NCI-H2171 (cell line): ENCODE results near the gene FUBP3.
A peak's percentile ranks its signal among the peaks of the same experiment; 100 is the strongest.

Experiments
- DNase-seq: peaks from one replicate; lab custom pipeline; 2025; lab: John Stamatoyannopoulos, UW

The FUBP3 gene

GRCh38 chr9:130662099-130662969 is 83.0 kb downstream of the FUBP3 start:
- DNase-seq: no peak

- no peak for DNase-seq
These were observed 83.5 kb downstream of the FUBP3 start for GRCh38 chr9:130662970-130663257.

- no peak for DNase-seq
These were observed 84.0 kb downstream of the FUBP3 start for GRCh38 chr9:130663258-130663976.

- DNase-seq: peak; percentile 33
These were observed 84.5 kb downstream of the FUBP3 start for GRCh38 chr9:130663977-130664250.

GRCh38 chr9:130664251-130665028 is 85.1 kb downstream of the FUBP3 start, which contains the start of gene PRDM12:
TSS of gene PRDM12 (plus strand) at chr9:130664594. CDS start at chr9:130664654, 60 bp downstream.
- peak; percentile 54 for DNase-seq

- DNase-seq: no peak
These were observed 85.7 kb downstream of the FUBP3 start for GRCh38 chr9:130665029-130665430.

GRCh38 chr9:130665431-130666392 is 86.3 kb downstream of the FUBP3 start:
- no peak for DNase-seq

GRCh38 chr9:130666393-130667119 is 87.2 kb downstream of the FUBP3 start:
- no peak for DNase-seq

GRCh38 chr9:130667120-130667435 is 87.7 kb downstream of the FUBP3 start:
- no peak for DNase-seq

- DNase-seq: no peak
These were observed 88.8 kb downstream of the FUBP3 start for GRCh38 chr9:130668196-130668595.

- peak; percentile 58 for DNase-seq
These were observed 89.3 kb downstream of the FUBP3 start for GRCh38 chr9:130668659-130669058.

- no peak for DNase-seq
These were observed 90.6 kb downstream of the FUBP3 start for GRCh38 chr9:130669965-130670364.

- DNase-seq: no peak
These were observed 91.3 kb downstream of the FUBP3 start for GRCh38 chr9:130670644-130671043.

- DNase-seq: peak; percentile 65
These were observed 93.1 kb downstream of the FUBP3 start for GRCh38 chr9:130672466-130672865.

GRCh38 chr9:130672933-130673615 is 93.7 kb downstream of the FUBP3 start:
- no peak for DNase-seq

GRCh38 chr9:130675396-130675795 is 96.0 kb downstream of the FUBP3 start:
- DNase-seq: peak; percentile 84

- DNase-seq: no peak
These were observed 97.9 kb downstream of the FUBP3 start for GRCh38 chr9:130677252-130677651.

GRCh38 chr9:130680836-130681768 is 101.7 kb downstream of the FUBP3 start:
- DNase-seq: peak; percentile 39

- DNase-seq: no peak
These were observed 102.5 kb downstream of the FUBP3 start for GRCh38 chr9:130681769-130682420.
